HepG2 (cell line): ENCODE results near the gene HORMAD2. TPM values are rescaled to one million over a fixed set of nuclear protein-coding genes. Genes with fewer than 3 reads are reported as not detected.

Experiments used
- ATAC-seq: fragments of 200-7000 bp; cut with Tn5 transposase; 3 replicates; pipeline ENCODE4 v1.9.1; 2020; ENCODE audit warnings: mild to moderate bottlenecking, moderate library complexity
- BruUV-seq: library from RNA; stranded (reverse); fragments of 400-500 nt; replicated peaks from 2 replicates; lab custom pipeline; 2021; lab: Mats Ljungman, UMichigan
- CTCF ChIA-PET: fragments of 300-600 bp; formaldehyde crosslinking; extraction: SDS; loops from one replicate; lab custom pipeline; 2021; ENCODE audit warnings: low total read pairs, inconsistent platforms, low intra/inter-chr PET ratio; lab: Yijun Ruan, JAX
- POLR2A ChIA-PET: fragments of 350-600 bp; sonication (Branson Sonifier 250); formaldehyde crosslinking; loops from one replicate; lab custom pipeline; 2020; ENCODE audit warnings: antibody characterized with exemption, inconsistent platforms; lab: Yijun Ruan, JAX
- DNase-seq: peaks from one replicate; pipeline ENCODE4 v3.0.0-alpha.2; 2015; ENCODE audit warnings: low spot score
- FAIRE-seq: peaks from 3 replicates; lab custom pipeline; 2011; peaks lifted over from hg19 to GRCh38; lab: Jason Lieb, UNC
- H2AFZ ChIP-seq: one replicate; pipeline ENCODE4 v1.6.1; 2011; ENCODE audit warnings: low read length, inconsistent platforms
- H3K27ac ChIP-seq: fragments of 300-600 bp; 3 replicates; pipeline ENCODE4 v1.8.0; 2011; ENCODE audit warnings: mixed run types, mild to moderate bottlenecking, mixed read lengths, low read length, inconsistent platforms; ENCODE audit not compliant: insufficient read depth; ENCODE audit errors: extremely low read length
- H3K27me3 ChIP-seq, 2 experiments: fragments of 200-600 bp in 1 of 2; 2 replicates in 1 of 2; 3 replicates in 1 of 2; pipeline versions ENCODE4 v1.6.0 to v1.8.0; 2011; ENCODE audit warnings: low read length in 2 of 2, mild to moderate bottlenecking in 2 of 2, moderate library complexity in 2 of 2, inconsistent platforms in 1 of 2; ENCODE audit not compliant: insufficient read depth in 2 of 2, control insufficient read depth in 1 of 2
- H3K36me3 ChIP-seq, 2 experiments: fragments of 200-600 bp in 1 of 2; replicated peaks in 1 of 2; 2 replicates in 1 of 2; 3 replicates in 1 of 2; pipeline versions ENCODE4 v1.5.1 to v1.8.0; 2011; ENCODE audit warnings: low read length in 2 of 2, inconsistent platforms in 1 of 2; ENCODE audit not compliant: insufficient read depth in 2 of 2, control insufficient read depth in 1 of 2
- H3K4me1 ChIP-seq: 2 replicates; pipeline ENCODE4 v1.5.1; 2012; ENCODE audit warnings: low read length, inconsistent platforms; ENCODE audit not compliant: insufficient read depth
- H3K4me2 ChIP-seq: 2 replicates; pipeline ENCODE4 v1.6.0; 2011; ENCODE audit warnings: low read depth, low read length, inconsistent platforms
- H3K4me3 ChIP-seq, 3 experiments: fragments of 200-600 bp in 1 of 3; sonication (generic), shearing (Covaris generic) in 1 of 3; replicated peaks in 1 of 3; 2 replicates each; pipeline ENCODE4 v1.5.1; 2011 to 2016; ENCODE audit warnings: low read length in 3 of 3, inconsistent platforms in 2 of 3, low read depth in 2 of 3, mild to moderate bottlenecking in 2 of 3, control low read depth in 1 of 3, mixed read lengths in 1 of 3; ENCODE audit not compliant: insufficient read depth in 1 of 3
- H3K79me2 ChIP-seq: one replicate; pipeline ENCODE4 v1.6.1; 2011; ENCODE audit warnings: low read length, inconsistent platforms; ENCODE audit not compliant: insufficient read depth
- H3K9ac ChIP-seq: 2 replicates; pipeline ENCODE4 v1.6.0; 2011; ENCODE audit warnings: mild to moderate bottlenecking, low read depth, low read length, inconsistent platforms; ENCODE audit not compliant: insufficient read depth
- H3K9me3 ChIP-seq: 2 replicates; pipeline ENCODE4 v1.5.1; 2012; ENCODE audit warnings: mild to moderate bottlenecking, low read length
- H4K20me1 ChIP-seq: 2 replicates; pipeline ENCODE4 v1.6.0; 2011; ENCODE audit warnings: inconsistent platforms, mild to moderate bottlenecking, low read length, moderate library complexity; ENCODE audit not compliant: insufficient read depth
- CEBPB ChIP-seq: IDR thresholded peaks from 2 replicates; pipeline ENCODE4 v1.6.1; 2011; ENCODE audit warnings: low read depth, low read length, improper control_type of control experiment, borderline replicate concordance
- JARID2 ChIP-seq: sonication (generic); formaldehyde crosslinking; IDR thresholded peaks from 2 replicates; pipeline ENCODE4 v1.8.1; 2023; ENCODE audit warnings: missing genetic modification reagents, inconsistent platforms; ENCODE audit not compliant: insufficient replicate concordance
- MED13 ChIP-seq: sonication (generic); formaldehyde crosslinking; IDR thresholded peaks from 2 replicates; pipeline ENCODE4 v1.5.0; 2020; ENCODE audit warnings: missing genetic modification reagents
- RCOR2 ChIP-seq: IDR thresholded peaks from 2 replicates; pipeline ENCODE4 v1.6.1; 2016; ENCODE audit warnings: missing biosample characterization, missing genetic modification reagents
- ZNF232 ChIP-seq: sonication (generic); formaldehyde crosslinking; IDR thresholded peaks from 2 replicates; pipeline ENCODE4 v1.4.0; 2020; ENCODE audit warnings: missing genetic modification reagents, borderline replicate concordance
- ZNF350 ChIP-seq: sonication (generic); formaldehyde crosslinking; IDR thresholded peaks from 2 replicates; pipeline ENCODE4 v1.4.0; 2020; ENCODE audit warnings: mild to moderate bottlenecking, low read depth, missing genetic modification reagents, borderline replicate concordance
- ZNF746 ChIP-seq: sonication (generic); formaldehyde crosslinking; IDR thresholded peaks from 2 replicates; pipeline ENCODE4 v1.8.0; 2022; ENCODE audit warnings: mild to moderate bottlenecking, missing genetic modification reagents
- ZNF768 ChIP-seq: sonication (generic); formaldehyde crosslinking; IDR thresholded peaks from 2 replicates; pipeline ENCODE4 v1.4.0; 2020; ENCODE audit warnings: missing genetic modification reagents
- ZSCAN31 ChIP-seq: sonication (generic); formaldehyde crosslinking; IDR thresholded peaks from 2 replicates; pipeline ENCODE4 v1.5.0; 2020; ENCODE audit warnings: low read depth, mild to moderate bottlenecking, missing genetic modification reagents
- WGBS: methylation state at CpG from one replicate; pipeline ENCODE4 v1.1.6; 2017; ENCODE audit warnings: low lambda C conversion rate; 5-methylcytosine and 5-hydroxymethylcytosine counted together
- in situ Hi-C: cut with HindIII; loops from 2 replicates; pipeline ENCODE4 v1.10.0; 2017; ENCODE audit warnings: low pct_unique_long_range_greater_than_20kb; ENCODE audit not compliant: extremely low pct_ligation_motif_present
- intact Hi-C: fragments of 100-400 bp; cut with micrococcal nuclease; formaldehyde crosslinking; loops from one replicate; pipeline ENCODE4 v1.10.0; 2022; ENCODE audit not compliant: unreplicated experiment
- polyA plus RNA-seq, 8 experiments: library from polyadenylated mRNA; depleted of rRNA in 3 of 8; stranded (reverse) in 7 of 8; unstranded in 1 of 8; fragments of >200 nt; fragmentation: Illumina TruSeq in 4 of 8; extraction: Trizol in 4 of 8; gene quantifications; 2 replicates each; pipeline versions ENCODE4 v1.2.1 to v1.2.3, GENCODE V29; 2011 to 2016; ENCODE audit warnings: low read depth in 4 of 8, missing spikeins in 1 of 8, mixed read lengths in 1 of 8; ENCODE audit not compliant: insufficient read depth in 1 of 8
- total RNA-seq, 5 experiments: library from RNA; depleted of rRNA; stranded (reverse); fragments of >200 nt; fragmentation: Illumina TruSeq; extraction: Trizol; gene quantifications; 2 replicates each; pipeline ENCODE4 v1.2.3, GENCODE V29; 2016; ENCODE audit warnings: low read depth in 1 of 5
- TF ChIP-seq, protein P1 (sequence below): sonication (generic); formaldehyde crosslinking; IDR thresholded peaks from 2 replicates; pipeline ENCODE4 v1.4.0; 2020; ENCODE audit warnings: missing genetic modification reagents
- TF ChIP-seq, protein P2 (sequence below): IDR thresholded peaks from 2 replicates; pipeline ENCODE4 v1.4.0; 2020; ENCODE audit warnings: mild to moderate bottlenecking, missing genetic modification reagents

Gene HORMAD2
- total and polyA plus RNA-seq, 2 of the 13 experiments (the other 11 are each of a cell fraction or from before 2014, with no cell fraction given): not detected

DNA sequence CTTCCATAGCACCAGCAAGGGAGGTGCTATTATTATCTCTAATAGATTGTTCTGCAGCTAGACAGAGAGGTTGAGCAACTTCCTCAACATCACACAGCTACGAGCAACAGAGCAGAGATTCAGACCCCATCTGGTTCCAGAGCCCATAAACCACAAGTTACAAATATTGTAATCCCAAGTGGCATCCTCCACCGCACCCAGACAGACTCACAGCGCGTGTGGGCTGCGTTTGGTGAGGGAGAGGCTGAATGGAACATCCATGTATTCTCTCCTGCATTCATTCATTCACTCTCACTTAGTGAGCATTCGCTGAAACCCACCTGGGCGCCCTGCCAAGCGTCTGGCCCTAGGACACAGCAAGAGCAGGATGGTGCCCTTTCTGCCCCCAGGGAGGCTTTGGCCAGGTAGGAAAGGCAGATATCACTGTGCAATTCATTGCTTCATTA, 132.8 kb downstream of the HORMAD2 start:
- in situ Hi-C loops: no loop called here
- H3K4me2 ChIP-seq: peak overlapping the region; percentile 49
- 66% methylated on average over 8 of the region's 8 CpGs for WGBS
- H3K36me3 ChIP-seq: no peaks in the 10 kb centered on the region
- no peaks in the 10 kb centered on the region for H3K9me3 ChIP-seq
- TF ChIP-seq ZNF746 (CRISPR knock-in tag): no peak
- no peak for TF ChIP-seq CEBPB
- TF ChIP-seq ZNF350: 0 out of 2 replicates have a peak, but pooled peaks have one; percentile 2
- TF ChIP-seq, protein P1, sequence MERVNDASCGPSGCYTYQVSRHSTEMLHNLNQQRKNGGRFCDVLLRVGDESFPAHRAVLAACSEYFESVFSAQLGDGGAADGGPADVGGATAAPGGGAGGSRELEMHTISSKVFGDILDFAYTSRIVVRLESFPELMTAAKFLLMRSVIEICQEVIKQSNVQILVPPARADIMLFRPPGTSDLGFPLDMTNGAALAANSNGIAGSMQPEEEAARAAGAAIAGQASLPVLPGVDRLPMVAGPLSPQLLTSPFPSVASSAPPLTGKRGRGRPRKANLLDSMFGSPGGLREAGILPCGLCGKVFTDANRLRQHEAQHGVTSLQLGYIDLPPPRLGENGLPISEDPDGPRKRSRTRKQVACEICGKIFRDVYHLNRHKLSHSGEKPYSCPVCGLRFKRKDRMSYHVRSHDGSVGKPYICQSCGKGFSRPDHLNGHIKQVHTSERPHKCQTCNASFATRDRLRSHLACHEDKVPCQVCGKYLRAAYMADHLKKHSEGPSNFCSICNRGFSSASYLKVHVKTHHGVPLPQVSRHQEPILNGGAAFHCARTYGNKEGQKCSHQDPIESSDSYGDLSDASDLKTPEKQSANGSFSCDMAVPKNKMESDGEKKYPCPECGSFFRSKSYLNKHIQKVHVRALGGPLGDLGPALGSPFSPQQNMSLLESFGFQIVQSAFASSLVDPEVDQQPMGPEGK (CRISPR knock-in tag): no peak
- no peak for TF ChIP-seq ZSCAN31 (CRISPR knock-in tag)
- TF ChIP-seq MED13 (CRISPR knock-in tag): no peak
- TF ChIP-seq ZNF232 (CRISPR knock-in tag): no peak
- TF ChIP-seq RCOR2 (CRISPR knock-in tag): 0 out of 2 replicates have a peak, but pooled peaks have one; percentile 22
- TF ChIP-seq ZNF768: peak; percentile 95
- TF ChIP-seq JARID2 (CRISPR knock-in tag): no peak
- TF ChIP-seq, protein P2, sequence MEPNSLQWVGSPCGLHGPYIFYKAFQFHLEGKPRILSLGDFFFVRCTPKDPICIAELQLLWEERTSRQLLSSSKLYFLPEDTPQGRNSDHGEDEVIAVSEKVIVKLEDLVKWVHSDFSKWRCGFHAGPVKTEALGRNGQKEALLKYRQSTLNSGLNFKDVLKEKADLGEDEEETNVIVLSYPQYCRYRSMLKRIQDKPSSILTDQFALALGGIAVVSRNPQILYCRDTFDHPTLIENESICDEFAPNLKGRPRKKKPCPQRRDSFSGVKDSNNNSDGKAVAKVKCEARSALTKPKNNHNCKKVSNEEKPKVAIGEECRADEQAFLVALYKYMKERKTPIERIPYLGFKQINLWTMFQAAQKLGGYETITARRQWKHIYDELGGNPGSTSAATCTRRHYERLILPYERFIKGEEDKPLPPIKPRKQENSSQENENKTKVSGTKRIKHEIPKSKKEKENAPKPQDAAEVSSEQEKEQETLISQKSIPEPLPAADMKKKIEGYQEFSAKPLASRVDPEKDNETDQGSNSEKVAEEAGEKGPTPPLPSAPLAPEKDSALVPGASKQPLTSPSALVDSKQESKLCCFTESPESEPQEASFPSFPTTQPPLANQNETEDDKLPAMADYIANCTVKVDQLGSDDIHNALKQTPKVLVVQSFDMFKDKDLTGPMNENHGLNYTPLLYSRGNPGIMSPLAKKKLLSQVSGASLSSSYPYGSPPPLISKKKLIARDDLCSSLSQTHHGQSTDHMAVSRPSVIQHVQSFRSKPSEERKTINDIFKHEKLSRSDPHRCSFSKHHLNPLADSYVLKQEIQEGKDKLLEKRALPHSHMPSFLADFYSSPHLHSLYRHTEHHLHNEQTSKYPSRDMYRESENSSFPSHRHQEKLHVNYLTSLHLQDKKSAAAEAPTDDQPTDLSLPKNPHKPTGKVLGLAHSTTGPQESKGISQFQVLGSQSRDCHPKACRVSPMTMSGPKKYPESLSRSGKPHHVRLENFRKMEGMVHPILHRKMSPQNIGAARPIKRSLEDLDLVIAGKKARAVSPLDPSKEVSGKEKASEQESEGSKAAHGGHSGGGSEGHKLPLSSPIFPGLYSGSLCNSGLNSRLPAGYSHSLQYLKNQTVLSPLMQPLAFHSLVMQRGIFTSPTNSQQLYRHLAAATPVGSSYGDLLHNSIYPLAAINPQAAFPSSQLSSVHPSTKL: no peak
- H2AFZ ChIP-seq: no peak overlapping the region
- no peaks in the 10 kb centered on the region for H3K27me3 ChIP-seq
- intact Hi-C loops: no loop called here
- H3K4me3 ChIP-seq: no peak overlapping the region
- BruUV-seq: no TSS peak
- FAIRE-seq (no peak), ATAC-seq (no peak), DNase-seq (no peak)
- H3K79me2 ChIP-seq: no peaks in the 10 kb centered on the region
- H3K9ac ChIP-seq: peak overlapping the region; percentile 12; the same call in 1 of the 2 replicates
- H3K4me1 ChIP-seq: peaks cover 72% of the 10 kb centered on the region
- ChIA-PET CTCF (interaction anchor here (1.1 kb wide), 1 partner anchor 43 kb away, joined by 3 read pairs; no protein-coding TSS in a partner anchor), POLR2A (interaction anchor here (1.2 to 1.6 kb wide), 2 partner anchors 17 to 38 kb away, joined by 3 to 8 read pairs; no protein-coding TSS in a partner anchor)
- H3K27ac ChIP-seq: peak overlapping the region; percentile 59
- no peaks in the 10 kb centered on the region for H4K20me1 ChIP-seq
